ENCODE results near the gene CSGALNACT2. TPM values are rescaled to one million over a fixed set of nuclear protein-coding genes. Genes with fewer than 3 reads are reported as not detected.

Gene CSGALNACT2
- total and polyA plus RNA-seq, 12 donors = 5.8 to 19.4 (median 12.3) TPM

- WGBS, 4 donors = 80 to 91% (median 85%) methylated on average over 12 to 19 of the region's 19 CpGs
- TF ChIP-seq POLR2A (IDR thresholded peaks at IDR 0.05) (no peak), CTCF (IDR thresholded peaks at IDR 0.05) (no peak)
- Histone ChIP-seq H3K9me3 (replicated peaks in 1 of 3) (no peaks in the 10 kb centered on the region), H3K36me3 (replicated peaks in 1 of 2) (no peaks in the 10 kb centered on the region), H3K4me3 (no peak overlapping the region), H3K27ac (no peak overlapping the region), H3K4me1 (replicated peaks in 1 of 2) (no peaks in the 10 kb centered on the region), H3K27me3 (no peaks in the 10 kb centered on the region)
- intact Hi-C loops (cut with DNase I) = no loop called here
- no peak for DNase-seq
Observed at GRCh38 chr10:43118631-43119415, 19.4 kb upstream of the CSGALNACT2 start.

GRCh38 chr10:43119416-43120115, 18.7 kb upstream of the CSGALNACT2 start:
- intact Hi-C loops (cut with DNase I) = no loop called here
- Histone ChIP-seq H3K9me3 (replicated peaks in 1 of 3) (no peaks in the 10 kb centered on the region), H3K36me3 (replicated peaks in 1 of 2) (no peaks in the 10 kb centered on the region), H3K27ac (no peak overlapping the region), H3K27me3 (no peaks in the 10 kb centered on the region), H3K4me1 (replicated peaks in 1 of 2) (no peaks in the 10 kb centered on the region), H3K4me3 (no peak overlapping the region)
- TF ChIP-seq POLR2A (IDR thresholded peaks at IDR 0.05) (no peak), CTCF (IDR thresholded peaks at IDR 0.05) (no peak)
- WGBS, 4 donors = 88 to 92% (median 90%) methylated on average over 10 to 31 of the region's 31 CpGs
- peak in 1 of 7 donors; percentile 10 for DNase-seq

GRCh38 chr10:43120116-43120928, 17.9 kb upstream of the CSGALNACT2 start:
- Histone ChIP-seq H3K27me3 (no peaks in the 10 kb centered on the region), H3K4me3 (no peak overlapping the region), H3K27ac (no peak overlapping the region), H3K4me1 (replicated peaks in 1 of 2) (no peaks in the 10 kb centered on the region), H3K9me3 (replicated peaks in 1 of 3) (no peaks in the 10 kb centered on the region), H3K36me3 (replicated peaks in 1 of 2) (no peaks in the 10 kb centered on the region)
- TF ChIP-seq POLR2A (IDR thresholded peaks at IDR 0.05) (no peak), CTCF (IDR thresholded peaks at IDR 0.05) (no peak)
- 82 to 83% (median 82%) methylated on average over 17 to 19 of the region's 19 CpGs for WGBS, 4 donors
- peak in 1 of 7 donors; percentile 11 for DNase-seq
- intact Hi-C loops (cut with DNase I) = no loop called here

- Histone ChIP-seq H3K27ac (no peak overlapping the region), H3K4me1 (replicated peaks in 1 of 2) (no peaks in the 10 kb centered on the region), H3K4me3 (no peak overlapping the region), H3K27me3 (no peaks in the 10 kb centered on the region), H3K9me3 (replicated peaks in 1 of 3) (no peaks in the 10 kb centered on the region), H3K36me3 (replicated peaks in 1 of 2) (no peaks in the 10 kb centered on the region)
- no peak for TF ChIP-seq POLR2A (IDR thresholded peaks at IDR 0.05)
- TF ChIP-seq CTCF (IDR thresholded peaks at IDR 0.05) = no peak
- 56 to 76% (median 71%) methylated on average over 3 of the region's 3 CpGs for WGBS, 4 donors
- intact Hi-C loops (cut with DNase I) = no loop called here
- DNase-seq = peak in 2 of 7 donors; percentile 26 to 35
Observed at GRCh38 chr10:43120929-43121314, 17.3 kb upstream of the CSGALNACT2 start.

Measured in adrenal gland (tissue), 12 donors.